GM12873 (cell line): ENCODE measurements around the gene PGAP3.

Experiments used
- TF ChIP-seq, protein P1 (sequence below): IDR thresholded peaks from 2 replicates; pipeline ENCODE4 v1.5.1; 2012; ENCODE audit warnings: low read depth, mild to moderate bottlenecking, moderate library complexity, low read length, control low read depth; ENCODE audit not compliant: insufficient read depth; ENCODE audit errors: missing control alignments

PGAP3 gene

DNA sequence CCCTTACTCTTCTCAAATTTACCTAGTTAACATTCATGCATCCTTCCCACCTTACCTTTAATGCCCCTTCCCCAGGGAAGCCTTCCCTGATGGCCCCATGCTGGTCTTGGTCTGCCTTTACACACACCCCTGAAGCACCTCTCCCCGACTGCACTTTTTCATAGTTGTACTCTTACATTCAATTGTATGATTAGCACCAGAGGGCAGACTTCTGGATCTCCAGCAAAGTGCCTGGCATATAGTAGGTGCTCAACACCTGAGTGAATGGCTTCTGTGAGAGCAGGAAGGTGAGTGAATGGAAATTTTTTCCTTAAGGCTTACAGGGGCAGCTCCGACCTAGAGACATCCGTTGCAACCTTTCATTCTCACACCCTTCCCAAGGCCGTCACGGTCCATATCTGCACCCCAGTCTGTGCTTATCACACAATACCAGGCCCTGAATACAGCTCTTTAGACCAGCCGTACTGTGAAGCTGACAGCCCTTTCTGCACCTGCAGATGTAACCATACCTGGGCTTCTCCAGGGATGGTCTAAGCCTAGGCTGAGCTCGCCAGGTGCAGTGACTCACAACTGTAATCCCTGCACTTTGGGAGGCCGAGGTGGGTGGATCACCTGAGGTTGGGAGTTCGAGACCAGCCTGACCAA, 4.4 kb downstream of the PGAP3 start:
- TF ChIP-seq, protein P1, sequence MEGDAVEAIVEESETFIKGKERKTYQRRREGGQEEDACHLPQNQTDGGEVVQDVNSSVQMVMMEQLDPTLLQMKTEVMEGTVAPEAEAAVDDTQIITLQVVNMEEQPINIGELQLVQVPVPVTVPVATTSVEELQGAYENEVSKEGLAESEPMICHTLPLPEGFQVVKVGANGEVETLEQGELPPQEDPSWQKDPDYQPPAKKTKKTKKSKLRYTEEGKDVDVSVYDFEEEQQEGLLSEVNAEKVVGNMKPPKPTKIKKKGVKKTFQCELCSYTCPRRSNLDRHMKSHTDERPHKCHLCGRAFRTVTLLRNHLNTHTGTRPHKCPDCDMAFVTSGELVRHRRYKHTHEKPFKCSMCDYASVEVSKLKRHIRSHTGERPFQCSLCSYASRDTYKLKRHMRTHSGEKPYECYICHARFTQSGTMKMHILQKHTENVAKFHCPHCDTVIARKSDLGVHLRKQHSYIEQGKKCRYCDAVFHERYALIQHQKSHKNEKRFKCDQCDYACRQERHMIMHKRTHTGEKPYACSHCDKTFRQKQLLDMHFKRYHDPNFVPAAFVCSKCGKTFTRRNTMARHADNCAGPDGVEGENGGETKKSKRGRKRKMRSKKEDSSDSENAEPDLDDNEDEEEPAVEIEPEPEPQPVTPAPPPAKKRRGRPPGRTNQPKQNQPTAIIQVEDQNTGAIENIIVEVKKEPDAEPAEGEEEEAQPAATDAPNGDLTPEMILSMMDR: no peak

GRCh38 chr17:39679521-39680192, 8.2 kb downstream of the PGAP3 start:
- TF ChIP-seq, protein P1: no peak

GRCh38 chr17:39678340-39679116, 9.3 kb downstream of the PGAP3 start:
- TF ChIP-seq, protein P1: no peak

DNA sequence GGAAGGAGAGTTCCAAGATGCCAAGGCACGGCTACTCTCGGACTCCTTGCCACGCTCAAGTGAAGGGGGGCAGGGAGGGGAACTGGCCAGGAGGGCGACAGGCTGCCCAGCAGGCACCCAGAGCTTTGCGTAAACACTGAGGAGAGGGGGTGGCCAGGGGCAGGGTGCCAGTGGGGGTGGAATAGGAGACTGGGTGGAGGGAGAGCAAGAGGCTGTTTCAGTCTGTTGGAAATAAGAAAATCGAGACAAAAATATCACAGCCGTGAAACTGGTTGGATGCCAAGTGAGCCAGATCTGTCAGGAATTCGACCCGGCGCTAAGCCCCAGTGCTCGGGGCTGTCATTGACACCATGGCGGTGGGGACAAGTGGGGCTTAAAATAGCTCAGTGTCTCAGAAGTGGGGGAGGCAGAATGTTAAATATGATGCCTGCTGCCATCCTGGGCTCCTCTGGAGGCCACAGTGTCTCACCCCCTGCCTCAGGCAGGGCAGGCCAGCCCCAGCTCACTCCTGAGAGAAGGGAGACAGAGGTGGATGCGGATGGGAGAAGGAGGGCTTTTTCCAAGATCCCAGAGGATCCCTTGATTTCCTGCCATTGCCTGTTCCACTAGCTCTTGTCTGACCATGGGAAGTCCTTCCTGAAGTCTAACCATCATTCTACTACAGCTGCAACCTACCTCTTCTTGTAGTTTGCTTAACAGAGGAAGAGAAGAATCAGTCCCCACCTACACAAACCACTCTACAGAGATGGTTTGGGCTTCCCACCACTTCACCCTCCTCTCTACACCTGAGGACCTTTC, 10.1 kb downstream of the PGAP3 start:
- TF ChIP-seq, protein P1: no peak

DNA sequence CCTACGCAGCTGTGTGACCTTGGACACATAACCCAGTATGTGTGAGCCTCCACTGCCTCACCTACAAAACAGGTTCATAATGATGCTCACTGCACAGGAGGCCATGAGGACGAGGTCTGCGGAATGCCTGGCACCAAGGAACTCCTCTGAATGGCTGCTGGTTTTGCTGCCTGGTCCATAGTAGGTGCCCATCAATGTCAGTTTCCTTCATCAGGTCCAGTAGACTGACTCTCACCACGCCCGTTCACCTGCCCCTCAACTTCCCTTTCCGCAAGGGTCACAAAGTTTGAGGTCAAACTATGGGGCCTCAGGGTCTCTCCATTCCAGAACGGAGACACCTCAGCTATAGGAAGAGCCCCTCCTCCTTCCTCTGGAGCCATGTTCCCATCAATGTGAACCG, 10.8 kb downstream of the PGAP3 start:
- TF ChIP-seq, protein P1: no peak

GRCh38 chr17:39676198-39676819, 11.5 kb downstream of the PGAP3 start:
- TF ChIP-seq, protein P1: no peak
